ENCODE results near the gene AKT1. TPM values are rescaled to one million over a fixed set of nuclear protein-coding genes. Genes with fewer than 3 reads are reported as not detected.

Gene AKT1
- total RNA-seq, 2 experiments from 2014 or later, result 110 to 126 TPM

GRCh38 chr14:104782086-104782807 is 13.3 kb downstream of the AKT1 start:
- Mint-ChIP-seq H3K4me3 (no peak overlapping the region), H3K27ac (no peak overlapping the region), H3K4me1 (peaks cover 10% of the 10 kb centered on the region), H3K9me3 (ENCODE audit: low read depth) (no peaks in the 10 kb centered on the region), H3K27me3 (no peaks in the 10 kb centered on the region), H3K36me3 (ENCODE audit: low read depth) (peaks cover under 1% of the 10 kb centered on the region)
- DNase-seq, result no peak
- no peak for ATAC-seq
- CTCF ChIA-PET, result no interaction called here
- POLR2A ChIA-PET, result no interaction called here
- intact Hi-C loops (cut with DNase I, micrococcal nuclease), result no loop called here

- no peak overlapping the region for H3K27ac Mint-ChIP-seq
- CTCF ChIA-PET, result interaction anchor here (0.6 kb wide), 1 partner anchor 283 kb away, joined by 3 read pairs; no protein-coding TSS in a partner anchor
- H3K27me3 Mint-ChIP-seq, result no peaks in the 10 kb centered on the region
- H3K36me3 Mint-ChIP-seq (ENCODE audit: low read depth), result peaks cover 4% of the 10 kb centered on the region
- DNase-seq, result no peak
- ATAC-seq, result no peak
- POLR2A ChIA-PET, result no interaction called here
- H3K4me1 Mint-ChIP-seq, result peaks cover 5% of the 10 kb centered on the region
- intact Hi-C loops (cut with DNase I, micrococcal nuclease), result no loop called here
- H3K4me3 Mint-ChIP-seq, result no peak overlapping the region
- no peaks in the 10 kb centered on the region for H3K9me3 Mint-ChIP-seq (ENCODE audit: low read depth)
Measured at GRCh38 chr14:104781271-104782077, 14.1 kb downstream of the AKT1 start.

GRCh38 chr14:104780513-104781030 is 15.0 kb downstream of the AKT1 start:
- DNase-seq (no peak), ATAC-seq (no peak)
- Mint-ChIP-seq H3K36me3 (ENCODE audit: low read depth) (peaks cover 9% of the 10 kb centered on the region), H3K4me1 (no peaks in the 10 kb centered on the region), H3K9me3 (ENCODE audit: low read depth) (no peaks in the 10 kb centered on the region), H3K27me3 (no peaks in the 10 kb centered on the region), H3K4me3 (no peak overlapping the region), H3K27ac (no peak overlapping the region)
- intact Hi-C loops (cut with DNase I, micrococcal nuclease), result no loop called here
- ChIA-PET CTCF (interaction anchor here (0.7 kb wide), 1 partner anchor 32 kb away, joined by 3 read pairs; no protein-coding TSS in a partner anchor), POLR2A (no interaction called here)

- H3K27ac Mint-ChIP-seq, result no peak overlapping the region
- no peaks in the 10 kb centered on the region for H3K27me3 Mint-ChIP-seq
- ChIA-PET CTCF (interaction anchor here (0.7 kb wide), 1 partner anchor 32 kb away, joined by 3 read pairs; no protein-coding TSS in a partner anchor), POLR2A (no interaction called here)
- no peaks in the 10 kb centered on the region for H3K9me3 Mint-ChIP-seq (ENCODE audit: low read depth)
- no peak for DNase-seq
- no peak overlapping the region for H3K4me3 Mint-ChIP-seq
- no peak for ATAC-seq
- intact Hi-C loops (cut with DNase I, micrococcal nuclease), result no loop called here
- H3K4me1 Mint-ChIP-seq, result no peaks in the 10 kb centered on the region
- H3K36me3 Mint-ChIP-seq (ENCODE audit: low read depth), result peaks cover 9% of the 10 kb centered on the region
Measured at GRCh38 chr14:104779776-104780512, 15.6 kb downstream of the AKT1 start.

GRCh38 chr14:104778694-104779331 is 16.7 kb downstream of the AKT1 start:
- Mint-ChIP-seq H3K27me3 (no peaks in the 10 kb centered on the region), H3K4me3 (no peak overlapping the region), H3K27ac (no peak overlapping the region), H3K36me3 (ENCODE audit: low read depth) (peaks cover 11% of the 10 kb centered on the region), H3K9me3 (ENCODE audit: low read depth) (no peaks in the 10 kb centered on the region), H3K4me1 (no peaks in the 10 kb centered on the region)
- ATAC-seq (no peak), DNase-seq (no peak)
- intact Hi-C loops (cut with DNase I, micrococcal nuclease), result no loop called here
- ChIA-PET POLR2A (no interaction called here), CTCF (interaction anchor here (0.7 kb wide), 1 partner anchor 855 kb away, joined by 3 read pairs; no protein-coding TSS in a partner anchor)

GRCh38 chr14:104777808-104778249 is 17.7 kb downstream of the AKT1 start:
- no peaks in the 10 kb centered on the region for H3K27me3 Mint-ChIP-seq
- DNase-seq, result no peak
- ATAC-seq, result no peak
- ChIA-PET POLR2A (no interaction called here), CTCF (no interaction called here)
- H3K4me1 Mint-ChIP-seq, result no peaks in the 10 kb centered on the region
- intact Hi-C loops (cut with DNase I, micrococcal nuclease), result loop anchor here in 1 of 2 experiments (2.0 kb wide), 1 partner anchor 17 kb away; the partner anchor contains the start of gene AKT1
- H3K9me3 Mint-ChIP-seq (ENCODE audit: low read depth), result no peaks in the 10 kb centered on the region
- H3K4me3 Mint-ChIP-seq, result no peak overlapping the region
- H3K27ac Mint-ChIP-seq, result no peak overlapping the region
- peaks cover 15% of the 10 kb centered on the region for H3K36me3 Mint-ChIP-seq (ENCODE audit: low read depth)

GRCh38 chr14:104776961-104777807 is 18.4 kb downstream of the AKT1 start:
- H3K27ac Mint-ChIP-seq, result no peak overlapping the region
- intact Hi-C loops (cut with DNase I, micrococcal nuclease), result loop anchor here in 1 of 2 experiments (2.0 kb wide), 1 partner anchor 18 kb away; the partner anchor contains the start of gene AKT1
- ATAC-seq (no peak), DNase-seq (no peak)
- POLR2A ChIA-PET, result no interaction called here
- no peak overlapping the region for H3K4me3 Mint-ChIP-seq
- no peaks in the 10 kb centered on the region for H3K27me3 Mint-ChIP-seq
- no peaks in the 10 kb centered on the region for H3K4me1 Mint-ChIP-seq
- peaks cover 20% of the 10 kb centered on the region for H3K36me3 Mint-ChIP-seq (ENCODE audit: low read depth)
- CTCF ChIA-PET, result no interaction called here
- H3K9me3 Mint-ChIP-seq (ENCODE audit: low read depth), result no peaks in the 10 kb centered on the region

- Mint-ChIP-seq H3K4me3 (no peak overlapping the region), H3K4me1 (no peaks in the 10 kb centered on the region), H3K9me3 (ENCODE audit: low read depth) (no peaks in the 10 kb centered on the region), H3K27me3 (no peaks in the 10 kb centered on the region), H3K36me3 (ENCODE audit: low read depth) (peaks cover 27% of the 10 kb centered on the region), H3K27ac (no peak overlapping the region)
- intact Hi-C loops (cut with DNase I, micrococcal nuclease), result loop anchor here in 1 of 2 experiments (2.0 kb wide), 1 partner anchor 18 kb away; the partner anchor contains the start of gene AKT1
- CTCF ChIA-PET, result no interaction called here
- DNase-seq (no peak), ATAC-seq (no peak)
- POLR2A ChIA-PET, result no interaction called here
Measured at GRCh38 chr14:104776481-104776880, 19.1 kb downstream of the AKT1 start.

GRCh38 chr14:104775073-104775489 is 20.5 kb downstream of the AKT1 start:
- Mint-ChIP-seq H3K4me1 (no peaks in the 10 kb centered on the region), H3K9me3 (ENCODE audit: low read depth) (no peaks in the 10 kb centered on the region), H3K4me3 (no peak overlapping the region), H3K27ac (no peak overlapping the region), H3K27me3 (no peaks in the 10 kb centered on the region), H3K36me3 (ENCODE audit: low read depth) (peaks cover 38% of the 10 kb centered on the region)
- CTCF ChIA-PET, result no interaction called here
- POLR2A ChIA-PET, result no interaction called here
- ATAC-seq, result no peak
- intact Hi-C loops (cut with DNase I, micrococcal nuclease), result no loop called here
- no peak for DNase-seq

- peaks cover 1% of the 10 kb centered on the region for H3K4me1 Mint-ChIP-seq
- peaks cover 41% of the 10 kb centered on the region for H3K36me3 Mint-ChIP-seq (ENCODE audit: low read depth)
- ATAC-seq, result no peak
- no peak overlapping the region for H3K4me3 Mint-ChIP-seq
- intact Hi-C loops (cut with DNase I, micrococcal nuclease), result no loop called here
- POLR2A ChIA-PET, result no interaction called here
- H3K27me3 Mint-ChIP-seq, result no peaks in the 10 kb centered on the region
- no peak for DNase-seq
- no peak overlapping the region for H3K27ac Mint-ChIP-seq
- H3K9me3 Mint-ChIP-seq (ENCODE audit: low read depth), result no peaks in the 10 kb centered on the region
- CTCF ChIA-PET, result no interaction called here
Measured at GRCh38 chr14:104774453-104775072, 21.0 kb downstream of the AKT1 start.

Data from activated CD4-positive, alpha-beta T cell treated with anti-CD3 and anti-CD28 coated beads for 36 hours (primary cell).